Transverse colon (tissue), 4 donors: ENCODE measurements around the gene PTPRG. TPM values are rescaled to one million over a fixed set of nuclear protein-coding genes. Genes with fewer than 3 reads are reported as not detected.

Experiments used
- DNase-seq: peaks from one replicate; pipeline ENCODE4 v3.0.0-alpha.2; 2019
- H3K27ac ChIP-seq, 4 donors: fragments of 200-600 bp; sonication (generic); 2 replicates each; pipeline ENCODE4 v1.5.1; 2016 to 2018; ENCODE audit warnings: inconsistent platforms in 4 of 4
- H3K27me3 ChIP-seq: fragments of 200-600 bp; sonication (generic); 2 replicates; pipeline ENCODE4 v1.5.1; 2017; ENCODE audit warnings: inconsistent platforms
- H3K36me3 ChIP-seq, 4 donors: fragments of 200-600 bp; sonication (generic); 2 replicates each; pipeline ENCODE4 v1.5.1; 2017 to 2019; ENCODE audit warnings: inconsistent platforms in 4 of 4
- H3K4me1 ChIP-seq, 4 donors: fragments of 200-600 bp; sonication (generic); 2 replicates each; pipeline ENCODE4 v1.5.1; 2017 to 2020; ENCODE audit warnings: inconsistent platforms in 4 of 4
- H3K4me3 ChIP-seq, 4 donors: fragments of 200-600 bp; sonication (generic); 1 replicate in 1 of 4; 2 replicates in 3 of 4; pipeline versions ENCODE4 v1.5.1 to v1.6.1; 2017 to 2019; ENCODE audit warnings: inconsistent platforms in 4 of 4
- H3K9me3 ChIP-seq, 2 donors: fragments of 200-600 bp; sonication (generic); 2 replicates each; pipeline ENCODE4 v1.5.1; 2017 to 2019; ENCODE audit warnings: inconsistent platforms in 2 of 2
- CTCF ChIP-seq, 5 experiments: fragments of 200-600 bp in 3 of 5; fragments of 450-650 bp in 2 of 5; sonication (generic) in 3 of 5; IDR thresholded peaks; 1 replicate in 2 of 5; 2 replicates in 3 of 5; pipeline ENCODE4 v1.5.1; 2016 to 2017; ENCODE audit warnings: antibody characterized with exemption in 5 of 5, inconsistent platforms in 3 of 5, mild to moderate bottlenecking in 2 of 5, moderate library complexity in 1 of 5
- EP300 ChIP-seq: sonication (generic); formaldehyde crosslinking; IDR thresholded peaks from one replicate; pipeline ENCODE4 v1.6.1; 2017; ENCODE audit warnings: antibody characterized with exemption, low read depth
- POLR2A ChIP-seq: fragments of 450-650 bp; IDR thresholded peaks from one replicate; pipeline ENCODE4 v1.6.1; 2016; ENCODE audit warnings: antibody characterized with exemption, mild to moderate bottlenecking, moderate library complexity
- POLR2AphosphoS5 ChIP-seq, 3 donors: sonication (generic); formaldehyde crosslinking; IDR thresholded peaks; one replicate each; pipeline ENCODE4 v1.6.1; 2016; ENCODE audit warnings: antibody characterized with exemption in 3 of 3
- WGBS, 2 donors: methylation state at CpG; one replicate each; pipeline ENCODE4 v1.1.5; 2018; ENCODE audit warnings: low coverage in 1 of 2; 5-methylcytosine and 5-hydroxymethylcytosine counted together
- in situ Hi-C, 4 donors: fragments of 200-750 bp; cut with MboI; loops; one replicate each; pipeline versions ENCODE4 v1.15.0 to v1.15.1; 2017; ENCODE audit warnings: low sequenced_read_pairs in 3 of 4, low pct_ligation_motif_present in 1 of 4, low pct_unique_long_range_greater_than_20kb in 1 of 4
- intact Hi-C: fragments of 100-400 bp; cut with DNase I; formaldehyde crosslinking; loops from one replicate; pipeline ENCODE4 v1.15.1; 2023; ENCODE audit warnings: low total_unique reads
- total RNA-seq, 4 donors: library from RNA; depleted of rRNA; stranded (reverse); fragments of >200 nt; gene quantifications; one replicate each; pipeline ENCODE4 v1.1.0, GENCODE V29; 2016

PTPRG gene
- total RNA-seq, 4 donors from 2014 or later: 29.2 to 83.4 (median 41.6) TPM

GRCh38 chr3:62214850-62215249, 653.5 kb downstream of the PTPRG start:
- TF ChIP-seq POLR2AphosphoS5 (IDR thresholded peaks at IDR 0.05): no peak
- TF ChIP-seq EP300: no peak
- TF ChIP-seq POLR2A: no peak
- TF ChIP-seq CTCF (IDR thresholded peaks at IDR 0.05): no peak
- intact Hi-C loops (no loop called here), in situ Hi-C loops (loop anchor here in 1 of 4 donors (25.0 kb wide), 1 partner anchor 347 kb away; no protein-coding TSS in a partner anchor)
- 69 to 82% methylated on average over 3 to 4 of the region's 4 CpGs for WGBS, 2 donors
- Histone ChIP-seq H3K27ac (no peak overlapping the region), H3K27me3 (no peaks in the 10 kb centered on the region), H3K4me3 (no peak overlapping the region), H3K36me3 (no peaks in the 10 kb centered on the region), H3K4me1 (peaks cover 0 to 13% (median 11%) of the 10 kb centered on the region in 4 donors), H3K9me3 (no peaks in the 10 kb centered on the region)
- DNase-seq: no peak

- Histone ChIP-seq H3K27ac (no peak overlapping the region), H3K36me3 (no peaks in the 10 kb centered on the region), H3K4me3 (no peak overlapping the region), H3K9me3 (no peaks in the 10 kb centered on the region), H3K27me3 (no peaks in the 10 kb centered on the region), H3K4me1 (no peaks in the 10 kb centered on the region)
- TF ChIP-seq POLR2AphosphoS5 (IDR thresholded peaks at IDR 0.05) (no peak), POLR2A (no peak), CTCF (IDR thresholded peaks at IDR 0.05) (no peak), EP300 (no peak)
- DNase-seq: no peak
- in situ Hi-C loops (loop anchor here in 1 of 4 donors (25.0 kb wide), 1 partner anchor 342 kb away; no protein-coding TSS in a partner anchor), intact Hi-C loops (loop anchor here (5.0 kb wide), 1 partner anchor 1423 kb away; no protein-coding TSS in a partner anchor)
Measured at GRCh38 chr3:62220616-62221015, 659.2 kb downstream of the PTPRG start.

- Histone ChIP-seq H3K4me1 (no peaks in the 10 kb centered on the region), H3K27me3 (no peaks in the 10 kb centered on the region), H3K27ac (no peak overlapping the region), H3K4me3 (no peak overlapping the region), H3K9me3 (no peaks in the 10 kb centered on the region), H3K36me3 (no peaks in the 10 kb centered on the region)
- 81 to 100% methylated on average over 1 to 2 of the region's 2 CpGs for WGBS, 2 donors
- in situ Hi-C loops (no loop called here), intact Hi-C loops (no loop called here)
- no peak for DNase-seq
- TF ChIP-seq POLR2A (no peak), CTCF (IDR thresholded peaks at IDR 0.05) (no peak), POLR2AphosphoS5 (IDR thresholded peaks at IDR 0.05) (no peak), EP300 (no peak)
Measured at GRCh38 chr3:62225051-62225450, 663.7 kb downstream of the PTPRG start.

- no peaks in the 10 kb centered on the region for H3K9me3 ChIP-seq
- TF ChIP-seq POLR2AphosphoS5 (IDR thresholded peaks at IDR 0.05): no peak
- TF ChIP-seq EP300: no peak
- no peak for TF ChIP-seq CTCF (IDR thresholded peaks at IDR 0.05)
- TF ChIP-seq POLR2A: no peak
- no peak overlapping the region for H3K27ac ChIP-seq
- 89 to 100% methylated on average over 1 to 6 of the region's 6 CpGs for WGBS, 2 donors
- no peaks in the 10 kb centered on the region for H3K4me1 ChIP-seq
- DNase-seq: no peak
- no peak overlapping the region for H3K4me3 ChIP-seq
- H3K36me3 ChIP-seq: no peaks in the 10 kb centered on the region
- in situ Hi-C loops (no loop called here), intact Hi-C loops (no loop called here)
- H3K27me3 ChIP-seq: no peaks in the 10 kb centered on the region
Measured at GRCh38 chr3:62226601-62227339, 665.4 kb downstream of the PTPRG start.
